Measurements from ENCODE around the gene TSHZ2.
A peak's percentile ranks its signal among the peaks of the same experiment; 100 is the strongest.
"Not testable (repeated sequence)": the region's sequence is repeated elsewhere in the genome, so short reads cannot be mapped to it uniquely, and the experiment has no call there.

TSHZ2 gene

DNA sequence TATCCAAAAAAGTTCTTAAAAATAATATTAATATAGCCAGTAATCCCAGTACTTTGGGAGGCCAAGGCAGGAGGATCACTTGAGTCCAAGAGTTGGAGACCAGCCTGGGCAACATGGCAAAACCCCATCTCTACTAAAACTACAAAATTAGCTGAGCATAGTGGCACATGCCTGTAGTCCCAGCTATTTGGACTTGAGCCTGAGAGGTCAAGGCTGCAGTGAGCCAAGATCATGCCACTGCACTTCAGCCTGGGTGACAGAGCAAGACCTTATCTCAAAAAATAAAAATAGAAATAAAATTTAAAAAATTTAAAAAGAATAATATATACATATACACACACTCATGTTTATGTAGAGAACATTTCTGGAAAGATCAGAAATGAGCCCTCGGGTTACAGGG lies 441.7 kb downstream of the TSHZ2 start:
- DNase-seq (ENCODE audit: low read depth) = not testable (repeated sequence)

DNA sequence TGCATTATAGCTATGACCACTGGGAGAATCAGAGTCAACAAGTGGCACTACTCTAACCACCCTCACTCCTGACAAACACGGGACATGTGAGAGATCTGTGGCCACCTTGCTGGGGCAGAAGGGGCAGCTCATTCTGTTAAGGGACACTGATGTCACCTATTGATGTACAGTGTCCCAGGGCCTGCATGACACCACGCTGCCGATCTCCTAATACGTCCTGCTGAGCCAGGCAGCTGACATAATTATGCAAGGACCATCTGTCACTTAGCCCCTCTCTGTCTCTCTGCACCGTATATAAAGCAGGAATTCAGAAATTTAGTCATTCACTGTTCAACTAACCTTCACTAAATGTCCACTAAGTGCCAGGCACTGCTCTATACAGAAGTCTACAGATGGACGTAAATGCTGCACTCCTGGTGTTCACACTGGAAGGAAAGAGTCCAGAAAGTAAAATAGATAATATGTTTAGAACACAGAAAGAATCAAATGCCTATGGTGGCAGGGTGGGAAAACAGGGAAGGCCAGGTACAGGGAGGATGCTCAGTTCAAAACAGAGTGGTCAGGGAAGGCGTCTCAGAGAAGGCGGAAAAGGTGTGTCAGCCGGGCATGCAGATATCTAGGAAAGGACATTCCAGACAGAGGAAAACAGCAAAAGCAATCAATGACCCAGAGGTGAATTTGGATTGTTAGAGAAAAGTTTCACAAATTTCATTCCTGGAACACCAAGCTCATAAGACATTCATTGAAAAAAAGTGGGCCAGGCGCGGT lies 447.7 kb downstream of the TSHZ2 start:
- no peak for DNase-seq (ENCODE audit: low read depth)

GRCh38 chr20:53421343-53421742 lies 449.2 kb downstream of the TSHZ2 start:
- DNase-seq (ENCODE audit: low read depth) = no peak

DNA sequence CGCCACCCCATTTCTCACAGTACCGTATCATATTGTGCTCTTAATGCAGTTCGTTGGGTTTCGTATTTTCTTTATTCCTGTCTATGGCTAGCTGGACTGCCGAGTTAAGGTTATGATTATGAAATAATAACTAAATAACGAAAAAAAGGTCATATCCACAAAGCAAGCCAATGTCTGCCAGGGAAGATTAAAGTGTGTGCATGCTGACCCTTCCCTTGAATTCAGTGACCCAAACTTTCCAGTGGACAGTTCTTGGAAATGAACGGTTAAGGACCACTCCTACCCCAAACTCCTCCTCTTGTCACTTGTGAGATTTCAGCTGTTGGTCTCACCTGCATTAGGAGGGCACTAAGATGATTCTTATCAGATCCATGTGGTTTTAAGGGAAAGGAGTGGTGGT lies 449.9 kb downstream of the TSHZ2 start:
- DNase-seq (ENCODE audit: low read depth) = no peak

- no peak for DNase-seq (ENCODE audit: low read depth)
Measured at GRCh38 chr20:53423587-53424146, 451.5 kb downstream of the TSHZ2 start.

DNA sequence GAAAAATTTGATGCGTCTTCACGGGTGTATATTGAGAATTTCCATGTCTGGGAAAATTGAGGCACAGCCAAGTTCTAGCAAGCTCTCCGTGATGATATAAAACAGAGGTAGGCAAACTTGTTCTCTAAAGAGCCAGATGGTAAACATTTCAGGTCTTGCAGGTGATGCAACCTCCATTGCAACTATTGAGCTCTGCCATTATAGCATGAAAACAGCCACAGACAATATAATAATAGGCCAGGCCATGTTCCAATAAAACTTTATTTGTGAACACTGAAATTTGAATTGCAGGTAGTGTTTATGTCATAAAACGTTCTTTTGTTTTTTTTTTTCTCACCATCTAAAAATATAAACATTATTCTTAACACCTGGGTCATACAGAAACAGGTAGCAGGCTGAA lies 453.3 kb downstream of the TSHZ2 start:
- DNase-seq (ENCODE audit: low read depth) = no peak

DNA sequence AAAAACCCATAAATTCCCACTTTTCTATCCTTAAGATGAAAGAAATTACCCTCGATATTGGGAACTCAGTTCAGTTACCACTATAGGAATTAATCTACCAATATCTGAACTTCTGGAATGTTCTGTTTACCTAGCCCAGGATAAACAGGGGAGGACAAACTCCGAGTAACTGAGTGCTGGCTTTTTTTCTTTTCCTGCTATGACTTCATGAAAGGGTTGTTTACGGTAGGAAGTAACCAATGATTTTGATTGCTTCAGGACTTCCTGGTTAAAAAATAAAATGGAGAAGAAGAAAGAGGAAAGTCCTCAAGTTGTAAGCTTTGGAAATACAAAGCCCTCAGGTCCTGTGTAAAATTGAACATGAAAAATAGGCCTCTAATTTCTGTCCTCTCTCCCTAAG lies 453.8 kb downstream of the TSHZ2 start:
- no peak for DNase-seq (ENCODE audit: low read depth)

DNA sequence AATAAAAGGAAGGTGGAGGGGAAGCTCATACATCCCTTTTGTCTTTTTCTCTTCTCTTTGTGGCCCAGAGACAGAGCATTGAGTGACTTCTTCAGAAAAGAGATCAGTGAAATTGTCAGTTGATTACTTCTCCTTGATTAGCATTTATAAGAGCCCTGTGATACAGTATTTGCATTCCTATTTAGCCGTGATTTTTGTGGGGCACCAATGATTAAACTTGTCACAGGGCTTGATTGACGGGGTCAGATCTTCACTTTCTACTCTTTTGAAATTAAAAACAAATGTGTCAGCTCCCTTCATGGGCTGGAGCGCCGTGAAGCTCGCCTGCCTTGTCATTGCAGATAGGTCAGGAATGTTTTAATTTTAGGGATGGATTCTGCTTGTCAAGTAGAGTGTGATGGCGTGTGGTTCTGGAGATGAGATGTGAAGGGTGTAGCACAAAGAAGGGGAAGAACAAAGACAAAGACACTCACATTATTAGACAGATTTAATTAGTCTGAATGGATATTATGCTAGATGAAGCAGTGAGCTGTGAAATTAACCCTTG lies 454.7 kb downstream of the TSHZ2 start:
- no peak for DNase-seq (ENCODE audit: low read depth)

DNA sequence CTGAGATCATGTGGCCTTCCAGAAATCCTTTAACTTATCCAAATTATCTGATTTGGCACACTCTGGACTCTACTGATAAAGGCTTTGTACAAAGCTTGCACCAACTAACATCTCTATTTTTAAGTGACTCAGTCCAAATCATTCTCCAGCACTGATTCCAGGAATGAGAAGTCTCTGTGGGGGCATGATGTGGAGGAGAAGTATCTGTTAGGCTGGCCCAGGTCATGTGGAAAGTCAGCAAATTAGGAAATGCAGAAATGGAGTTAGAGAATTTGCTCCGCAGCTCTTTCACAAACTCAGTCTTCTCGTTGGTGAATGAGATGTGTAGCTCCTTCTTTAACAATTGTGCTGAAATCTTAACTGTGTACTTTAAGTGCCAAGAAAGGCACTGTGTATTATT lies 455.8 kb downstream of the TSHZ2 start:
- DNase-seq (ENCODE audit: low read depth) = no peak

DNA sequence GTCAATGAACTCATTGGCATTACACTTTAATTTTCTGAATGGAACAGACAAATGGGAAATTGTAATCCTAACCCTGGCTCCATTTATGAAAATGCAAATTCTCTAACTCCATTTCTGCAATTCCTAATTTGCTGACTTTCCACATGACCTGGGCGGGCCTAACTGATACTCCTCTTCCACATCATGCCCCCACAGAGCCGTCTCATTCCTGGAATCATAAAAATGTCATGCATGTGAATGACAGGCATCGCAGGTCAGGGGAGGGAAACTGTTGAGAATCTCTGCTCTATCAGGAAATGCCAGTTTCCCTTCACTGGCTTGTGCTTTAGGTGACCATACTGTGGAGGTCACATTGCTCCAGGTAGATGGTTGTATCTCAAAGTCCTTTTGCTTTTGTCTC lies 456.4 kb downstream of the TSHZ2 start:
- no peak for DNase-seq (ENCODE audit: low read depth)

GRCh38 chr20:53428996-53429395 lies 456.8 kb downstream of the TSHZ2 start:
- no peak for DNase-seq (ENCODE audit: low read depth)

DNA sequence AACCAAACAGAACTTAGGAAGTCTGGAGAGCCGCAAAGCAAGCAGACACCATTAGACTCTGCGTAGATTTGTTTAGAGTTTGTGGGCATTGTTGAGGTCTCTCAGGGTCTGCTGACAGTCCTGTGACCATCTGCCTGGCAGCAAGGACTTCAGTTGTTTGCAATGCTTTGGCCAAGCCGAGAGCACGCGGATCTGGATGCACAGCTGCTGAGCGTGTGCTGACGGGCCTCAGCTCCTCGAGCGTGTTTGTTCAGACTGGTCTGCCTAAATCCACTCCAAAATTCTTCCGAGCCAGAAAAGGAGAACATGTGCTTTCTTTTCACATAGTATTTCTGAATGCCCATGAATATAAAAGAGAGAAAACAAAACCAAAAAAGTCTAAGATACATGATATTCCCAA lies 462.5 kb downstream of the TSHZ2 start:
- no peak for DNase-seq (ENCODE audit: low read depth)

GRCh38 chr20:53436927-53437326 lies 464.8 kb downstream of the TSHZ2 start:
- not testable (repeated sequence) for DNase-seq (ENCODE audit: low read depth)

DNA sequence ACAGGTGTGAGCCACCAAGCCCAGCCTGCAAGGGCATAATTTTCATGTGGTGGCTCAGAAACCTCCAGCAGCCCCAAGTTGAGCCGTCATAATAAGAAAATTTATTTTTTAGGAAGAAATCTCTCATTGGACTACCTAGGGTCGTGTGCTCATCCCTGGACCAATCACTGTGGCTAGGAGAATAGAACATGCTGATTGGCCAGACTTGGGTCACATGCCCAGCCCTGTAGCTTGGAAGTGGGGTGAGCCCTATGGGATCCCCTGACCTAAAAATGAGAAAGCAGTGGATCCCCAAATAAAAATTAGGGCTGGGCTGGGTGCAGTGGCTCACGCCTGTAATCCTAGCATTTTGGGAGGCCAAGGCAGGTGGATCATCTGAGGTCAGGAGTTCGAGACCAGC lies 466.2 kb downstream of the TSHZ2 start:
- no peak for DNase-seq (ENCODE audit: low read depth)

GRCh38 chr20:53439046-53439445 lies 466.9 kb downstream of the TSHZ2 start:
- no peak for DNase-seq (ENCODE audit: low read depth)

- no peak for DNase-seq (ENCODE audit: low read depth)
Measured at GRCh38 chr20:53439616-53440015, 467.5 kb downstream of the TSHZ2 start.

DNA sequence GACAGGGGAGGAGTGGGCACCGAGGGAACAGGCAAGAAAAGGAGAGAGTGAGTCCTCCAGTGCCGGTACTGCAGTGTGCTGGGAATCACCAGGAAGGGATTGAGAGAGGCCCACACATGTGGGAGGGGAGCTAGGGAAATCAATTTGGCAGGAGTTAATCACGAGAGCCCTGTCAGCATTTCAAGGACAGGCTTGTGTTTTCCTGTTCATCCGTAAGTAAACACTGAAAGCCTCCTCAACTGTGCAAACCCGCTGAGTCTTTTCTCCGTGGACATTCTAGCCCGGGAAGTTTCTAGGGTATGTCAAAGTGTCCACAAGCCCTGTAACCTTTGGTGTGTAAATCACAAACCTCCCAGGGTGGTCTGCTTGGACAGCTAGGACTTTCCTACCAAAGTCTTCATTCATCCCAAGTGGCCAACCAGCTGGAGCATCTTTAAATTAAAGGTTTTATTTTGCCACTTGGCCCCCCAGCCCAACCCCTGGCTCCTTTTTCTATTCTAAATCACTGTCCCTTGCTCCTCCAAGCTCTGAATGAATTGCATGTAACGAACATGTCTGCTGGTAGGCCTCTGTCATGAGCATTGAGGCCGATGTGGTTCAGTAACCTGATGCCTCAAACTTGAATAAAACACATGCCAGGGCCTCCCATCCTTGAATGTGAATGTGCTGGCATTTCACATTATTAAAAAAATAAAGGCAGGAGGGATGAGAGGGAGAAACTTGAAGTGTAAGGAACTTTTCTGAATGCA lies 472.4 kb downstream of the TSHZ2 start:
- DNase-seq (ENCODE audit: low read depth) = no peak

DNA sequence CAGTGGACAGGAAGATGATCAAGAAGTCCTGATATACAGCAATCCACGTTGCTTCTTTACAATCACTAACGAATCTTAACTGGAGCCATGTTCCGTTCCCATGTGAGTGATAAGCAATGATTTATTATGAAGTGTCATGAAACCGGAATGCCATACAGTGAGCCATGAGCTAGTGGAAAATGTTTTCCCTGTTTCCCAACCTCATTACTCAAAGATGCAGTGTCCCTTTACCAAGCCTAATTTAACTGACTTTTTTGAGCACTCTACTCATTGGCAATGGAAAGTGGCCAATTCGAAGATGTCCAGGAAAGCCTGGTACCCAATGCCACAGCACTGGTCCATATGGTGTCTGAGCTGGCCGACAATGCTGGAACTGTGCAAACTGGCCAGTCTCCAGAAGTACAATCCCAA lies 473.2 kb downstream of the TSHZ2 start:
- DNase-seq (ENCODE audit: low read depth) = peak; percentile 11

DNA sequence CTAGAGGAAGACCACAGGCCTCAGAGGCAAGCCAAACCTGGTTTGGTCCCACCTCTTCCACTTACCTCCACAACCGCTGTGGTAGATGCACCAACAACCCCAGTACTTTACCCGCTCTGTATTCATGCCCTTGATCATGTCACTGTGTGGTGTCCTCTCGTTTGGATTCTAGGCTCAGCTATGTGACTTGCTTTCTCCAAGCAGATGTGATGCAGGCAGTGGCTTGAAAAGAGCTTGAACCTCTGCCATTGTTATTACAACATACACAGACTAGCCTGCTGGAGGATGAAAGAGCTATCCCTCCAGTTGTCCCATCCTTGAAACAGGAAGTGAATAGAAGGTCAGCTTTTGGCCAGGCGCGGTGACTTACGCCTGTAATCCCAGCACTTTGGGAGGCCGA lies 473.8 kb downstream of the TSHZ2 start:
- no peak for DNase-seq (ENCODE audit: low read depth)

GRCh38 chr20:53447316-53447715 lies 475.2 kb downstream of the TSHZ2 start:
- DNase-seq (ENCODE audit: low read depth) = no peak

DNA sequence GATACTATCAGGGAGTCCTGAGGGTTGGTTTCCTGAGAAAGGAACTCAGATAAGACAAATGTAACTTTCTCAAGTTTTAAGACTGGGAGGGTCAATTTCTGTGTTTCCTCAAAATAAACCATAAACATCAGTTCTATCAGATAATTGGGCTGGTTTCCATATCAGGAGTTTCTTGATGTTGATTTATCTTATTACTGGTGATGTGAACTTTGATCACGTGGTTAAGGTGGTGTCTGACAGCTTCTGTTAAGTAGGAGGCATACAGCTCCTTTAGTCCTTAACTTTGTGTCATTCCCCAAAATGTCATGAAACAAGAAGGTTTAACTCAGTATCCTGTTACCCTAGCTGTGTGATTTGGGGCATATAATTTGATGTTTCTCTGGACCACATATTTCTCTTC lies 476.3 kb downstream of the TSHZ2 start:
- DNase-seq (ENCODE audit: low read depth) = no peak

DNA sequence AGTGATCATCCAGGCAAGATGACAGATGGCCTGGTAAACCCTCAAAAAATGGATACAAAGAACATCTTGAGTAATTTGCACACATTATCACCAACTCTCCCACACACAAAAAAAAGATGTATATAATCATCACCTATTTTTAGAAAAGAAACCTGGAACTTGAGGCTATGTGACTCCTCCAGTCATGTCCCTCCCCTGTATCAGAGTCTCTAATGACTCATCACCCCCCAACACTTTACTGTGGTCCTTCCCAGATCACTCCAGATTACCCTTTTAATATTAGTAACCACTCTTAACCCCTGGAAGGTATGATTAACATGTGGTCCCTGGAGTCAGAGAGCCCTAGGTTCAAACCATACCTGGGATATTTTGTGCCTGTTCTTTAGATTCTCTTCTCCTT lies 476.7 kb downstream of the TSHZ2 start:
- no peak for DNase-seq (ENCODE audit: low read depth)

DNA sequence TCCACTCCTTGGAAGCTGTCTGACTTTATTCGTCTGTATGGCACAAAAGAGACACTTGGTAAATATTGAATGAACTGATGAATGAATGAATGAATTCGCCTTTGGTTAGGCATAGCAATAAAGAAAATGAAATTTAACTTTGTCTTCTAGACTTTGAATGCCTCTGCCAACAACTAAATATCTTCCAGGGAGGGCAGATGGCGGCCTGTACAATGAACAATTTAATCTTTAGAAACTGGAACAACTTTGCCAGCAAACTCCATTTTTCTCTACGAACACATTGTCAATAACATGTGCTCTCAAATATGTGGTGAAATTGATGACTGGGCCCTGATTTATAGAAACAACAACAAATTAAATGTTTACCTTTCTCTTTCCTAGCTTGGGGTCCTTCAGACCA lies 480.9 kb downstream of the TSHZ2 start:
- DNase-seq (ENCODE audit: low read depth) = no peak
